HL-60 (cell line): Measurements from ENCODE around the gene TMEM132A.

Experiments used
- DNase-seq, 2 experiments: peaks; one replicate each; pipeline ENCODE4 v3.0.0-alpha.2; 2010 to 2020; ENCODE audit warnings: low read depth in 1 of 2, low spot score in 1 of 2
- H3K27ac ChIP-seq: fragments of 250-450 bp; sonication (Bioruptor Pico); replicated peaks from 2 replicates; pipeline ENCODE4 v1.5.1; 2020; ENCODE audit warnings: mild to moderate bottlenecking, moderate library complexity
- H3K27me3 ChIP-seq: fragments of 250-450 bp; sonication (Bioruptor Pico); 2 replicates; pipeline ENCODE4 v1.5.1; 2021; ENCODE audit warnings: mild to moderate bottlenecking, moderate library complexity; ENCODE audit not compliant: insufficient read depth, poor library complexity, severe bottlenecking
- H3K4me3 ChIP-seq: replicated peaks from 2 replicates; pipeline ENCODE4 v1.5.1; 2011; ENCODE audit warnings: mild to moderate bottlenecking, control low read depth, low read length; ENCODE audit not compliant: insufficient read depth
- CTCF ChIP-seq: IDR thresholded peaks from one replicate; pipeline ENCODE4 v1.5.1; 2011; ENCODE audit warnings: low read length, control low read depth, inconsistent platforms; ENCODE audit not compliant: insufficient read depth
- GABPA ChIP-seq: IDR thresholded peaks from 2 replicates; pipeline ENCODE4 v1.6.1; 2012; ENCODE audit warnings: low read depth
- POLR2AphosphoS5 ChIP-seq: IDR thresholded peaks from 2 replicates; pipeline ENCODE4 v1.6.1; 2012; ENCODE audit warnings: low read depth
- REST ChIP-seq: IDR thresholded peaks from 2 replicates; pipeline ENCODE4 v1.6.1; 2012; ENCODE audit warnings: low read depth; ENCODE audit not compliant: insufficient replicate concordance
- SPI1 ChIP-seq: IDR thresholded peaks from 2 replicates; pipeline ENCODE4 v1.6.1; 2012; ENCODE audit warnings: low read depth, mild to moderate bottlenecking, borderline replicate concordance

The TMEM132A gene

GRCh38 chr11:60932605-60933356 is 8.5 kb downstream of the TMEM132A start:
- Histone ChIP-seq H3K27me3 (peaks cover 3% of the 10 kb centered on the region), H3K27ac (no peak overlapping the region), H3K4me3 (no peak overlapping the region)
- DNase-seq, result no peak
- TF ChIP-seq SPI1, result no peak
- no peak for TF ChIP-seq POLR2AphosphoS5
- TF ChIP-seq CTCF, result no peak
- TF ChIP-seq REST, result no peak
- TF ChIP-seq GABPA, result no peak

DNA sequence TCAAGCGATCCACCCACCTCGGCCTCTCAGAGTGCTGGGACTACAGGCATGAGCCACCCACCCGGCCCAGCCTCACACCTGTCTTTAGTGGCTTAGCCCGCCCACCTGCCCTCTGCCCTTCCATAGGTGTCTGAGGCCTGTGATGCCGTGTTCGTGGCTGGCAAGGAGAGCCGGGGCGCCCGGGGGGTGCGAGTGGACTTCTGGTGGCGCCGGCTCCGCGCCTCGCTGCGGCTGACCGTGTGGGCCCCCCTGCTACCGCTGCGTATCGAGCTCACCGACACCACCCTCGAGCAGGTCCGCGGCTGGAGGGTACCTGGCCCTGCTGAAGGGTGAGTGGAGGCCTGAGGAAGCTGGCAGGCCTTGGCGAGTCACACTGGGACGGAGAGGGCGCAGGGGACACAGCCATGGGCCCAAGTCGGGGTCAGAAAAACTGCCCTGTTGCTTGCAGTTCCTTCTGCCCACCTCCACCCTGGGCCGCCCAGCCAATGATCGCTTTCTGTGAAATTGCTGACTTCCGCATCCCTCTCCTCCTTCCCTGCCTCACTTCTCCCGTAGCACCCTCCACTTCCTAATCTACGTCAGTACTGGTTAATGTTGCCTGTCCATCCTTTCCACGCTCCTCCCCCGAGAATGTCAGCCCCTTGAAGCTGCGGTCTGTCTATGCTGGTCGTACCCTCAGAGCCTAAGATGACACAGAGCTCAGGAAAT is 9.3 kb downstream of the TMEM132A start:
- peaks cover 3% of the 10 kb centered on the region for H3K27me3 ChIP-seq
- H3K4me3 ChIP-seq, result no peak overlapping the region
- TF ChIP-seq GABPA (no peak), REST (no peak), POLR2AphosphoS5 (no peak), CTCF (no peak), SPI1 (no peak)
- DNase-seq, result no peak
- no peak overlapping the region for H3K27ac ChIP-seq

DNA sequence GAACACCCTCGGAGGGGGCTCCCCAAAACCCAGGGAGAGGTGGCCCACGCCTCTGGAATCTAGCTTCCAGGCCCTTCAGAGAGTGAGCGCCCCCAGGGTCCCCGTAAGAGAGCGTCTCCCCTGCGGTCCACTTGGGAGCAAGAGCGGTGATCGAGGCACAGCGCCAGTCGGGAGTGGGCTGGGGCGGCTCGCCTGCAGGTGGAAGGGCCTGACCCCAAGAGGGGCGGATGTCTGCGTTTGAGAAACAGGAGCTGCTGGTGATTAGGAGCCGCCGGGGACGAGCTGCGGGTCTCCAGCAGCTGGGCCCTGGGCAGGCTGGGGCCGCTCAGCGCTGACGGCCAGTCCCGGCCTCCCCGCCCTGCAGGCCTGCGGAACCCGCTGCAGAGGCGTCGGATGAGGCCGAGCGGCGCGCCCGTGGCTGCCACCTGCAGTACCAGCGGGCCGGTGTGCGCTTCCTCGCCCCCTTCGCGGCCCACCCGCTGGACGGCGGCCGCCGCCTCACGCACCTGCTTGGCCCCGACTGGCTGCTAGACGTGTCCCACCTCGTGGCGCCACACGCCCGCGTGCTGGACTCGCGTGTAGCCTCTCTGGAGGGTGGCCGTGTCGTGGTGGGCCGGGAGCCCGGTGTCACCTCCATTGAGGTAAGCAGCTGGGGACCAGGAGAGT is 10.0 kb downstream of the TMEM132A start:
- TF ChIP-seq SPI1 (no peak), POLR2AphosphoS5 (no peak), CTCF (no peak), REST (no peak), GABPA (no peak)
- DNase-seq, result no peak
- Histone ChIP-seq H3K27me3 (peaks cover 3% of the 10 kb centered on the region), H3K27ac (no peak overlapping the region), H3K4me3 (no peak overlapping the region)
